CD4-positive, alpha-beta T cell treated with Interferon gamma for 1 hour (primary cell): ENCODE results near the gene SCYGR2.
"Not testable (repeated sequence)": the region's sequence is repeated elsewhere in the genome, so short reads cannot be mapped to it uniquely, and the experiment has no call there.

Experiments used
- DNase-seq: peaks from one replicate; pipeline ENCODE4 v3.0.0-alpha.2; 2020

Gene SCYGR2

GRCh38 chr2:227598835-227599503, at the start of gene SCYGR2:
TSS of gene SCYGR2 (plus strand) at chr2:227598893. CDS start at chr2:227598893, 0 bp downstream.
- DNase-seq: not testable (repeated sequence)

- no peak for DNase-seq
Measured at GRCh38 chr2:227551836-227552235, 46.9 kb upstream of the SCYGR2 start.

- DNase-seq: no peak
Measured at GRCh38 chr2:227562581-227562980, 36.1 kb upstream of the SCYGR2 start.

- DNase-seq: no peak
Measured at GRCh38 chr2:227565080-227565479, 33.6 kb upstream of the SCYGR2 start.

GRCh38 chr2:227566012-227566411, 32.7 kb upstream of the SCYGR2 start:
- DNase-seq: no peak

- no peak for DNase-seq
Measured at GRCh38 chr2:227568852-227569169, 29.9 kb upstream of the SCYGR2 start.

- no peak for DNase-seq
Measured at GRCh38 chr2:227570615-227571014, 28.1 kb upstream of the SCYGR2 start.

GRCh38 chr2:227576110-227576509, 22.6 kb upstream of the SCYGR2 start:
- DNase-seq: no peak

GRCh38 chr2:227576812-227577211, 21.9 kb upstream of the SCYGR2 start:
- no peak for DNase-seq

- DNase-seq: no peak
Measured at GRCh38 chr2:227577555-227577954, 21.1 kb upstream of the SCYGR2 start.

- no peak for DNase-seq
Measured at GRCh38 chr2:227578642-227579041, 20.1 kb upstream of the SCYGR2 start.

GRCh38 chr2:227579791-227580190, 18.9 kb upstream of the SCYGR2 start:
- no peak for DNase-seq

GRCh38 chr2:227582369-227582768, 16.3 kb upstream of the SCYGR2 start:
- no peak for DNase-seq

- DNase-seq: no peak
Measured at GRCh38 chr2:227592694-227593387, 5.9 kb upstream of the SCYGR2 start.

GRCh38 chr2:227595797-227596196, 2.9 kb upstream of the SCYGR2 start:
- no peak for DNase-seq

- no peak for DNase-seq
Measured at GRCh38 chr2:227597036-227597435, 1.7 kb upstream of the SCYGR2 start.

- DNase-seq: no peak
Measured at GRCh38 chr2:227597998-227598397, 695 bp upstream of the SCYGR2 start.

- no peak for DNase-seq
Measured at GRCh38 chr2:227602358-227602757, 3.7 kb downstream of the SCYGR2 start.

- DNase-seq: no peak
Measured at GRCh38 chr2:227606476-227606875, 7.8 kb downstream of the SCYGR2 start.

GRCh38 chr2:227607941-227608340, 9.2 kb downstream of the SCYGR2 start:
- no peak for DNase-seq

GRCh38 chr2:227608561-227609338, 10.1 kb downstream of the SCYGR2 start:
- peak; percentile 25 for DNase-seq

GRCh38 chr2:227610123-227610522, 11.4 kb downstream of the SCYGR2 start:
- no peak for DNase-seq

- DNase-seq: no peak
Measured at GRCh38 chr2:227612546-227613271, 14.0 kb downstream of the SCYGR2 start.
